ENCODE measurements around the gene LARP1B. TPM values are rescaled to one million over a fixed set of nuclear protein-coding genes. Genes with fewer than 3 reads are reported as not detected.

Gene LARP1B
- total and polyA plus RNA-seq, 2 of the 8 experiments (the other 6 are each of a cell fraction or from before 2014, with no cell fraction given) = 10.6 to 47.0 TPM

DNA sequence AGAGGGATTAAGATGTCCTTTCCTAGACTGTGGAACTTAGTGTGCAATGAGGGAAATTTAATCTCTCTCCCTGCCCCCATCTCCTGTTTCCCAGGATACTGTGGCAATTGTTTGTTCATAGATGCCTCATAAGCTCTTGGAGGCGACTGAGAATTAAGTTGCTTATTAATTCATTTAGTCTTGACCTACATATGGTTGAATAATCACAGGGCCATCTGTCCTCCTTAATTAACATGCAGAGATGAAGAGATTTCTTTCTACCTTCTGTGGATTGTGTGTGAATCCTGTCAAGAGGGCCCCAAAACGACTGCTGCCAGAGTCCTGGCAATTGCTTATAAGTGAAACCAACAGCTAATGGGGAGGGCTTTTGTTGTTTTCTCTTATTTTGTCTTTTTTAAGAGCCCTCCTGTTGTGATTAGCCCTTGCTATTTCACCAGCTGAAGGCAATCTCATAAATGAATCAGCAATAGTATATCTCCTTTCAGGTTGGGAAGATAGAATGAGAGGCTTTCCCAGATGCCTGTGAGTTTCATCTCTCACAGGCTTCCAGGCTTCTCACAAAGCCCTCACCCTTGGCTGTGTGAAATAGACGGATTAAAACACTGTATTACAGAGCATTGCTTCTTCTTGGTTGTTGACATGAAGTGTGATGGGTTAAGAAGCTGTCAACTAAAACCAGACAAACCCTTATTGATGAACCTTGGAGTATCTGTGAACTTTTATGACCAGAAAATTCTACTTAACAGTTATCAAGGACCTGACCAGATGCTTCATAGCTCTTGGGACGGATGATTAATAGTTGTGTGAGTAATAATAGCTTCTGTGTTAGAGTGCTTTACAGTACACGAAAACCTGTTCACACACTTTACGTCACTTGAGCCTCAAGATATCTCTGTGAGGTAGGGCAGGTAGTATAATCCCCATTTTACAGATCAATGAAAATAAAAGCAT is 168.0 kb downstream of the LARP1B start:
- H3K4me3 ChIP-seq (ENCODE audit: extremely low read depth in 1 of 4, insufficient read depth in 2 of 4, low read depth in 3 of 4, low read length in 4 of 4) = no peak overlapping the region
- no peak overlapping the region for H2BK15ac ChIP-seq (ENCODE audit: low read length)
- no peak overlapping the region for H2BK120ac ChIP-seq (replicated peaks; ENCODE audit: low read depth, low read length)
- no peak overlapping the region for H2BK12ac ChIP-seq (ENCODE audit: low read depth, low read length)
- no peaks in the 10 kb centered on the region for H3K79me2 ChIP-seq (ENCODE audit: control insufficient read depth in 1 of 2, insufficient read depth in 2 of 2, low read length in 2 of 2)
- H2BK20ac ChIP-seq (ENCODE audit: low read length) = no peak overlapping the region
- WGBS, 2 experiments (ENCODE audit: extremely low coverage in 1 of 2, insufficient coverage in 1 of 2, insufficient read length in 1 of 2, insufficient replicate concordance in 2 of 2, low coverage in 1 of 2, low lambda C conversion rate in 2 of 2, missing lambda C conversion rate in 1 of 2) = 69% methylated on average over 6 of the region's 6 CpGs; no CpG with 5 or more reads in 1 of the 2 experiments
- H3K23me2 ChIP-seq (ENCODE audit: low read depth, low read length) = no peaks in the 10 kb centered on the region
- no peak overlapping the region for H3K56ac ChIP-seq (replicated peaks; ENCODE audit: insufficient read length, low read depth, low read length)
- H3K14ac ChIP-seq (ENCODE audit: insufficient read length) = no peak overlapping the region
- H3K4ac ChIP-seq (replicated peaks; ENCODE audit: insufficient read length, low read depth, low read length) = no peak overlapping the region
- H3K4me2 ChIP-seq (ENCODE audit: insufficient read depth in 1 of 2, low read depth in 2 of 2, low read length in 2 of 2) = no peak overlapping the region
- H3K27me3 ChIP-seq (replicated peaks in 1 of 4; ENCODE audit: control insufficient read depth in 3 of 4, extremely low read depth in 1 of 4, insufficient read depth in 3 of 4, low read length in 3 of 4) = no peaks in the 10 kb centered on the region
- H2AFZ ChIP-seq (ENCODE audit: low read length) = no peak overlapping the region
- H3K23ac ChIP-seq (ENCODE audit: insufficient read length) = no peak overlapping the region
- no peaks in the 10 kb centered on the region for H3K4me1 ChIP-seq (replicated peaks in 1 of 4; ENCODE audit: control insufficient read depth in 3 of 4, insufficient read depth in 4 of 4, low read length in 3 of 4)
- POLR2A ChIA-PET (ENCODE audit: partially characterized antibody) = no interaction called here
- no peaks in the 10 kb centered on the region for H3K36me3 ChIP-seq (ENCODE audit: control insufficient read depth in 2 of 4, insufficient read depth in 4 of 4, low read length in 3 of 4)
- FAIRE-seq = no peak
- DNase-seq (ENCODE audit: low read depth in 1 of 2, low spot score in 2 of 2) = no peak
- no peak overlapping the region for H3K18ac ChIP-seq (ENCODE audit: extremely low read depth, low read length)
- H2AK5ac ChIP-seq (ENCODE audit: low read depth, low read length) = no peak overlapping the region
- H4K91ac ChIP-seq (replicated peaks; ENCODE audit: insufficient read length, low read length) = no peak overlapping the region
- no peaks in the 10 kb centered on the region for H4K20me1 ChIP-seq (replicated peaks in 1 of 2; ENCODE audit: control insufficient read depth in 1 of 2, insufficient read depth in 2 of 2, low read length in 2 of 2)
- H3K79me1 ChIP-seq (ENCODE audit: low read depth, low read length) = no peaks in the 10 kb centered on the region
- H2BK5ac ChIP-seq (ENCODE audit: low read depth, low read length) = no peak overlapping the region
- H3K9me3 ChIP-seq (ENCODE audit: insufficient read depth in 2 of 2, low read depth in 1 of 2, low read length in 1 of 2) = no peaks in the 10 kb centered on the region
- no peak overlapping the region for H3K9ac ChIP-seq (replicated peaks in 1 of 4; ENCODE audit: extremely low read depth in 1 of 4, low read depth in 3 of 4, low read length in 3 of 4)
- no peak overlapping the region for H4K8ac ChIP-seq (ENCODE audit: extremely low read depth, insufficient read depth, low read length)
- H4K5ac ChIP-seq (ENCODE audit: insufficient read length, low read depth, low read length) = no peak overlapping the region
- CTCF ChIA-PET (ENCODE audit: partially characterized antibody) = interaction anchor here (0.6 to 2.5 kb wide), 2 partner anchors 9 to 81 kb away, joined by 3 to 5 read pairs; no protein-coding TSS in a partner anchor
- H3K27ac ChIP-seq (ENCODE audit: low read depth, low read length) = no peak overlapping the region
- TF ChIP-seq CBX5 (IDR thresholded peaks at IDR 0.05; ENCODE audit: low read depth, low read length) (no peak), HDAC6 (IDR thresholded peaks at IDR 0.05; ENCODE audit: low read depth, low read length) (no peak)

Data from H1 (cell line).